ENCODE results near the gene TXNDC11. TPM values are rescaled to one million over a fixed set of nuclear protein-coding genes. Genes with fewer than 3 reads are reported as not detected.
A peak's percentile ranks its signal among the peaks of the same experiment; 100 is the strongest.
"Not testable (repeated sequence)": the region's sequence is repeated elsewhere in the genome, so short reads cannot be mapped to it uniquely, and the experiment has no call there.

The TXNDC11 gene
- total RNA-seq, result 21.0 TPM
- polyA plus RNA-seq (ENCODE audit: insufficient read depth in 1 of 8, insufficient read length in 8 of 8, low replicate concordance in 1 of 8), result 10 to 100 TPM; 18.1 to 27.9 (median 22.1) TPM
- long read RNA-seq, donor 1, partial matches to known transcripts, result 0 of 2 reads
- long read RNA-seq, donor 1, other reads (novel, unspliced or antisense), result 0 of 2 reads
- long read RNA-seq, donor 2, result 0 reads
- long read RNA-seq, donor 3, partial matches to known transcripts, result 0 of 3 reads
- long read RNA-seq, donor 3, other reads (novel, unspliced or antisense), result 0 of 3 reads
- long read RNA-seq, donor 4, result 0 reads
- long read RNA-seq, donor 5, partial matches to known transcripts, result 5 of 8 reads
- long read RNA-seq, donor 5, other reads (novel, unspliced or antisense), result 0 of 8 reads
- long read RNA-seq, donor 6, partial matches to known transcripts, result 5 of 7 reads
- long read RNA-seq, donor 6, other reads (novel, unspliced or antisense), result 0 of 7 reads
- long read RNA-seq, donor 7, partial matches to known transcripts, result 0 of 1 reads
- long read RNA-seq, donor 7, other reads (novel, unspliced or antisense), result 0 of 1 reads
- long read RNA-seq, donor 8, partial matches to known transcripts, result 0 of 1 reads
- long read RNA-seq, donor 8, other reads (novel, unspliced or antisense), result 0 of 1 reads
- long read RNA-seq, donor 9, partial matches to known transcripts, result 0 of 2 reads
- long read RNA-seq, donor 9, other reads (novel, unspliced or antisense), result 0 of 2 reads
- long read RNA-seq, donor 10, partial matches to known transcripts, result 19 of 24 reads
- long read RNA-seq, donor 10, other reads (novel, unspliced or antisense), result 0 of 24 reads
- long read RNA-seq, donor 11, result 0 reads

- WGBS (ENCODE audit: insufficient coverage), result 0% methylated on average over 89 of the region's 96 CpGs
- H3K4me3 ChIP-seq (ENCODE audit: low read length), result peak within 1 kb of the TSS; percentile 90
- H3K27me3 ChIP-seq (ENCODE audit: control insufficient read depth, insufficient read depth, low read length), result no peaks in the 10 kb centered on the region
- peaks cover 18% of the 10 kb centered on the region for H3K4me1 ChIP-seq (ENCODE audit: control insufficient read depth, insufficient read depth, low read length)
- H3K9me3 ChIP-seq (replicated peaks; ENCODE audit: control insufficient read depth, low read depth, low read length), result no peaks in the 10 kb centered on the region
- peak; percentile 99 for DNase-seq
- no peaks in the 10 kb centered on the region for H3K36me3 ChIP-seq (ENCODE audit: control insufficient read depth, insufficient read depth, low read length)
- peak within 1 kb of the TSS; percentile 98 for H3K27ac ChIP-seq (ENCODE audit: low read length)
Observed at GRCh38 chr16:11742536-11743307, at the start of gene TXNDC11. TXNDC11 (minus strand) TSS chr16:11742857; CDS start chr16:11742730, 127 bp downstream.

- H3K4me1 ChIP-seq (ENCODE audit: control insufficient read depth, insufficient read depth, low read length), result peaks cover 24% of the 10 kb centered on the region
- H3K27ac ChIP-seq (ENCODE audit: low read length), result no peak overlapping the region
- H3K9me3 ChIP-seq (replicated peaks; ENCODE audit: control insufficient read depth, low read depth, low read length), result no peaks in the 10 kb centered on the region
- H3K27me3 ChIP-seq (ENCODE audit: control insufficient read depth, insufficient read depth, low read length), result no peaks in the 10 kb centered on the region
- H3K36me3 ChIP-seq (ENCODE audit: control insufficient read depth, insufficient read depth, low read length), result peaks cover 31% of the 10 kb centered on the region
- 76% methylated on average over 6 of the region's 8 CpGs for WGBS (ENCODE audit: insufficient coverage)
- DNase-seq, result no peak
- no peak overlapping the region for H3K4me3 ChIP-seq (ENCODE audit: low read length)
Observed at GRCh38 chr16:11791144-11791828, 48.6 kb upstream of the TXNDC11 start.

- Histone ChIP-seq H3K4me3 (ENCODE audit: low read length) (no peak overlapping the region), H3K4me1 (ENCODE audit: control insufficient read depth, insufficient read depth, low read length) (peaks cover 19% of the 10 kb centered on the region), H3K9me3 (replicated peaks; ENCODE audit: control insufficient read depth, low read depth, low read length) (no peaks in the 10 kb centered on the region), H3K27ac (ENCODE audit: low read length) (no peak overlapping the region), H3K27me3 (ENCODE audit: control insufficient read depth, insufficient read depth, low read length) (no peaks in the 10 kb centered on the region), H3K36me3 (ENCODE audit: control insufficient read depth, insufficient read depth, low read length) (peaks cover 23% of the 10 kb centered on the region)
- WGBS (ENCODE audit: insufficient coverage), result no CpG with 5 or more reads among the region's 3 CpGs
- no peak for DNase-seq
Observed at GRCh38 chr16:11788914-11789313, 46.3 kb upstream of the TXNDC11 start.

GRCh38 chr16:11784980-11785599 is 42.4 kb upstream of the TXNDC11 start:
- H3K27me3 ChIP-seq (ENCODE audit: control insufficient read depth, insufficient read depth, low read length); H3K9me3 ChIP-seq (replicated peaks; ENCODE audit: control insufficient read depth, low read depth, low read length); H3K4me3 ChIP-seq (ENCODE audit: low read length); H3K27ac ChIP-seq (ENCODE audit: low read length); DNase-seq: not testable (repeated sequence)
- WGBS (ENCODE audit: insufficient coverage), result 94% methylated on average over 8 of the region's 13 CpGs
- Histone ChIP-seq H3K36me3 (ENCODE audit: control insufficient read depth, insufficient read depth, low read length) (peaks cover 17% of the 10 kb centered on the region), H3K4me1 (ENCODE audit: control insufficient read depth, insufficient read depth, low read length) (peaks cover 31% of the 10 kb centered on the region)

- peak overlapping the region; percentile 87 for H3K27ac ChIP-seq (ENCODE audit: low read length)
- H3K9me3 ChIP-seq (replicated peaks; ENCODE audit: control insufficient read depth, low read depth, low read length); DNase-seq; H3K4me3 ChIP-seq (ENCODE audit: low read length); H3K27me3 ChIP-seq (ENCODE audit: control insufficient read depth, insufficient read depth, low read length): not testable (repeated sequence)
- peaks cover 31% of the 10 kb centered on the region for H3K4me1 ChIP-seq (ENCODE audit: control insufficient read depth, insufficient read depth, low read length)
- no CpG with 5 or more reads among the region's 6 CpGs for WGBS (ENCODE audit: insufficient coverage)
- peaks cover 17% of the 10 kb centered on the region for H3K36me3 ChIP-seq (ENCODE audit: control insufficient read depth, insufficient read depth, low read length)
Observed at GRCh38 chr16:11784381-11784780, 41.7 kb upstream of the TXNDC11 start.

- Histone ChIP-seq H3K36me3 (ENCODE audit: control insufficient read depth, insufficient read depth, low read length) (peaks cover 17% of the 10 kb centered on the region), H3K4me1 (ENCODE audit: control insufficient read depth, insufficient read depth, low read length) (peaks cover 31% of the 10 kb centered on the region), H3K27me3 (ENCODE audit: control insufficient read depth, insufficient read depth, low read length) (no peaks in the 10 kb centered on the region), H3K9me3 (replicated peaks; ENCODE audit: control insufficient read depth, low read depth, low read length) (no peaks in the 10 kb centered on the region), H3K4me3 (ENCODE audit: low read length) (no peak overlapping the region), H3K27ac (ENCODE audit: low read length) (peak overlapping the region; percentile 87)
- peak; percentile 44 for DNase-seq
Observed at GRCh38 chr16:11784038-11784369, 41.3 kb upstream of the TXNDC11 start.

- Histone ChIP-seq H3K4me3 (ENCODE audit: low read length) (no peak overlapping the region), H3K27ac (ENCODE audit: low read length) (peak overlapping the region; percentile 87), H3K4me1 (ENCODE audit: control insufficient read depth, insufficient read depth, low read length) (peaks cover 31% of the 10 kb centered on the region), H3K9me3 (replicated peaks; ENCODE audit: control insufficient read depth, low read depth, low read length) (no peaks in the 10 kb centered on the region), H3K27me3 (ENCODE audit: control insufficient read depth, insufficient read depth, low read length) (no peaks in the 10 kb centered on the region), H3K36me3 (ENCODE audit: control insufficient read depth, insufficient read depth, low read length) (peaks cover 14% of the 10 kb centered on the region)
- DNase-seq, result peak; percentile 37
- WGBS (ENCODE audit: insufficient coverage), result 0% methylated on average over 2 of the region's 5 CpGs
Observed at GRCh38 chr16:11783319-11784037, 40.8 kb upstream of the TXNDC11 start.

GRCh38 chr16:11781773-11782172 is 39.1 kb upstream of the TXNDC11 start:
- H3K36me3 ChIP-seq (ENCODE audit: control insufficient read depth, insufficient read depth, low read length), result peaks cover 26% of the 10 kb centered on the region
- peak; percentile 78 for DNase-seq
- H3K27me3 ChIP-seq (ENCODE audit: control insufficient read depth, insufficient read depth, low read length), result no peaks in the 10 kb centered on the region
- H3K4me3 ChIP-seq (ENCODE audit: low read length), result no peak overlapping the region
- no peaks in the 10 kb centered on the region for H3K9me3 ChIP-seq (replicated peaks; ENCODE audit: control insufficient read depth, low read depth, low read length)
- peak overlapping the region; percentile 87 for H3K27ac ChIP-seq (ENCODE audit: low read length)
- WGBS (ENCODE audit: insufficient coverage), result 41% methylated on average over 3 of the region's 5 CpGs
- H3K4me1 ChIP-seq (ENCODE audit: control insufficient read depth, insufficient read depth, low read length), result peaks cover 31% of the 10 kb centered on the region
